Anterior cingulate cortex (tissue), 58 donors: ENCODE results near the gene WDR45.
"Not testable (repeated sequence)": the region's sequence is repeated elsewhere in the genome, so short reads cannot be mapped to it uniquely, and the experiment has no call there.

Source experiments
- DNase-seq, 58 donors: peaks; one replicate each; lab custom pipeline; 2025; lab: John Stamatoyannopoulos, UW

The WDR45 gene

DNA sequence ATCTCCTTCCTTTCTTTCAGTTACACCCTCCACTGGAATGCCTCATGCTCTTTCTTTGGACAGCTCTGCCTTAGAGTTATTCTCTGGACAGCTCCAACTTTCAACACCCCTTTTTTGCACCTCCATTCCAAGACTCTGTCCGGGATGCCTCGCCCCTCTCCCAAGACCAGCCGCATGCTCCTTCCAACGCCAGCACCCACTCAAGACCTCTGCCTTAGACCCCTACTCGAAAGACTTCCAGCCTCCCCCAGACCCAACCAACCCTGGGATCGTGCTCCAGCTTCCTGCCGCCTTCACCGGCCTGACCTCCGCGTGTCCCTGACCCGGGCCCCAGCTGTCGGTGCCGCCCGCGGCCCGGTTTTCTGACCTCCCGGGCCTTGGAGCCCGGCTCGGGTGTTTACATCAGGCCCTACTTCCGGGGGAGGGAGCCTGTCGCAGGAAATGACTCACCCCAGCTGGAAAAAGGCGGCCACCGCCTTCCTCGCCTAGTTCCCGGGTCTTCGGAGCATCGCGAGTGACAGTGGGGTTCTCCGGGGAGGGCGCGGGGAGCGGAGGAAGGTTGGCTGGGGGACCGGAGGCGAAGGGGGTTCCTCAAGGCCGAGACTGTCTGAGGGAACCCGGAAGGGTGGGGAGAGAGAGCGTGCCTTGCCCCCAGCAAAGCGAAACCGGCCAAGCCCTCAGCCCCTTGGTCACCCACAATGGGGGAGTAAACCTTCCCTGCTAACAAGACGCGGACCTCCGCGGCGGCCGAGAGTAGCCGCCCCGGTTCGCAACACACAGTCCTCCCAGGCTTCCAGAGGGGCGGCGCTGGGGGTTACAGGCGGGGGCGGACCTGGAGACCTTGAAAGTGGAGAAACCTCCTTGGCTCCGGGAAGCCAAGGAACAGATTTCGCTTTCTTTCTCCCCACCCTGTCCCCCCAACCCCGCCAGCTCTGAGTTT is at the start of gene WDR45:
WDR45 (minus strand) TSS at position 399 of the 940 bp plus-strand sequence. CDS start 1,792 bp downstream, outside the sequence.
- DNase-seq = peak in 56 of 58 donors; percentile 2 to 75 (median 52)

DNA sequence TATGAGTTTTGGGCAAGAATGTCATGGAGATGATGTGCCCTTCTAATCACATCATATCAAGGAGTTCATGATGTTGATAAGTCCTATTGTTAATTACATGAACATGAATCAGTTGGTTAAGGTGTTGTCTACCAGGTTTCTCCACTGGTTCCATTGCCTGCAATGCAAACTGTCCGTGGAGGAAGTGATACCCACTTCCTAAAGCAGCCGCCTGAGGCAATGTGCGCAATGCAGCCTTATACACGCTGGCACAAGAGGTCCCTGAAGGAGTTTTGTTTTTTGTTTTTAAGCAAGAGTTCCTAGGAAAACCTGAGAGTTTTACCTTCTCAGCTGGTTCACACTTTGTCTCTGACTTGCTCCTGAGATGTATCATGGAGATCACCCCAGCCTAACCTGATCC is 49.7 kb upstream of the WDR45 start:
- DNase-seq = no peak

DNA sequence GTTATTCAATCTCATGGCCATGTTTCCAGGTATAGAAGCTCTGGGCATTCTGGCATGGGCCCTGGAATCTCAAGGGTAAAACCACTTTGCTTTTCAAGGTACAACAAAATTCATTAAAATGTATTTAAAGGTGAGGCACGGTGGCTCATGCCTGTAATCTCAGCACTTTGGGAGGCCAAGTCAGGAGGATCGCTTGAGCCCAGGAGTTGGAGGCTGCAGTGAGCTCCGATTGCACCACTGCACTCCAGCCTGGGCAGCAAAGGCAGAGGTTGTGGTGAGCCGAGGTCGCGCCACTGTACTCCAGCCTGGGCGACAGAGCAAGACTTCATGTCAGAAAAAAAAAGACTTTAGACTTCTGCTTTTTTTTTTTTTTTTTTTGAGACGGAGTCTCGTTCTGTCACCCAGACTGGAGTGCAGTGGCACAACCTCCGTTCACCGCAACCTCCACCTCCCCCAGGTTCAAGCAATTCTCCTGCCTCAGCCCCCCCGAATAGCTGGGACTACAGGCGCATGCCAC is 48.1 kb upstream of the WDR45 start:
- not testable (repeated sequence) for DNase-seq

DNA sequence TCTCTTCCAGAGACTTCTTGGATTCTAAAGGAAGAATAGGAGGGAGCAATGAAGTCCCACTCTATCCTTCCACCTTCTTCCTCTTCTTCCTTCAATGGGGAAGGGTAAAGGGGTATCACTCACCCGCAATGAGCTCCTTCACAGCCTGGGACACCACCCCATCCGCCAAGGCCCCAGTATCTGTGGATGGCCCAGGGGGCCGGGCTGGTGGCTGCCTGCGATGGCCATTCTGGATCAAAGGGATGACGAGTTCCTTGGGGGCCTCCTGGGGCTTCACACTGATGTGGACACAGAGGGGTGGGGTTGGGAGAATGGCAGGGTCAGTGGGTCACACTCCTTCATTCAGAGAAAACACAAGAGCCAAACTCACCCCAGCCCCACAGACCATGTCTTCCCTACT is 42.8 kb upstream of the WDR45 start:
- no peak for DNase-seq

DNA sequence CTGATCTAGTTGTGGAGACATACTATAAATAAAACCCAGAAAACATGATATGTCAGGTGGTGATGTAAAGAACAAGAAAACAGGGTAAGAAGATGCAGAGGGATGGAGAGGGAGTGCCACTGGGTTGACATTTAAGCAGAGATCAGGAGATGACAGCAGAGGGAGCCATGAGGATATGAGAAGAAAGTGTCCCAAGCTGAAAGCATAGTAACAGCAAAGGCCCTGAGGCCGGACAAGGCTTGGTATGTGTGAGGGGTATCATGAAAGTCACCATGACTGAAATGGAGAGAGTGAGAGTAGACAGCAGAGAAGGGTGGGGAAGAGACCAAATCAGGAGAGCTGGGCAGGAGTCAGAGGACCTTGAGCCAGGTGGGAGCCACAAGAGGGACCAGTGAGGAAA is 40.4 kb upstream of the WDR45 start:
- no peak for DNase-seq

DNA sequence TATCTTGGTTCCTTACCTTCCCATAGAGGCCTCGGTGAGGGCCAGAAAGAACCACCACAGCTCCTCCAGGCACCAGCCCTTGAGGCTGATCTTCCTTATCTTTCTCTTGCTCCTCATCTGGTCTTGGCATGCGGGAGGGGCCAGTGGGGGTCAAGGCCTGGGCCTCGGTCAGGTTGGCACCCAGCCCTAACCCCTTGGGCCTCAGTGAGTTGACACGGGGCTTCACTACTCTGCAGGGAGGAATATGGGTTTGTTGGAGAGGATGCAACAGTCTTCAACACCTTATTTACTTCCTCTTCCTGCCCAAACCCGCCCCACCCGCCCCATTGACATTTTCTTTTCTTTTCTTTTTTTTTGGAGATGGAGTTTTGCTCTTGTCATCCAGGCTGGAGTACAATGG is 37.9 kb upstream of the WDR45 start:
- DNase-seq = no peak

DNA sequence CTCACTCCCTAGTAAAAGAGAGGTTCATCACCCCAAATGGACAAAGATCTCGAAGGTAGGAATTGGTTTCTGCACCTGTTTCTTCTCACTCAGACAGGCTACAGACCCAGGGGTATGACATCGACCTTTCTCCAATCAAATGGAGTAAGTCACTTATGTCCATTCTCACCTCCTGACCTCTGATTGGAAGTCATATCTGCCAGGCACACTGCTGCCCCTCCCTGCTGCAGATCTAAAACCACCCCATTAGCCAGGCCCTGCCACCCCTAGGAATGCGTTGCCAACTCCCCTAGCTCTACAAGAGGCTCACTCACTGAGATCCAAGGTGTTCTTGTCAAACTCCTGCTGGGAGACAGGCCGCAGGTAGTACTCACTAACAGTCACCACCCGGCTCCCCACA is 37.0 kb upstream of the WDR45 start:
- no peak for DNase-seq

DNA sequence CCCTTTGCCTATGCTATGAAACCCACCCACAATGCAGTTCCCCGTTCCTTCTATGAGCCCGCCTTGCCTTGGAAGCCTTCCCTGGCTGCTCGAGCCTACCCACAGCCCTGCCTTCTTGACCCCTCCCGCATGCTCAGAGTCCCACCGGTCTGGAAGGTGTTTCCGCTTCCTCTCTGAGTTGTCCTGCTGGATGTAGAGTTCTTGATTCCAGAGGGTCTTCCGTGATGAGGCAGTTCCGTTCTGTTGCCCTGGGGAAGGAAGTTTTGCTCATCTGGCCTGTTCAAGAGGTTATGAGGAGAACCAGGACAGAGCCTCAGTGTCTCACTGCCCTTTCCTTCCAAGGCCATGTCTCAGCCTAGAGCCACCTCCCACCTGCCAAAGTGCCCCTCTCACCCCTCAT is 36.4 kb upstream of the WDR45 start:
- no peak for DNase-seq

DNA sequence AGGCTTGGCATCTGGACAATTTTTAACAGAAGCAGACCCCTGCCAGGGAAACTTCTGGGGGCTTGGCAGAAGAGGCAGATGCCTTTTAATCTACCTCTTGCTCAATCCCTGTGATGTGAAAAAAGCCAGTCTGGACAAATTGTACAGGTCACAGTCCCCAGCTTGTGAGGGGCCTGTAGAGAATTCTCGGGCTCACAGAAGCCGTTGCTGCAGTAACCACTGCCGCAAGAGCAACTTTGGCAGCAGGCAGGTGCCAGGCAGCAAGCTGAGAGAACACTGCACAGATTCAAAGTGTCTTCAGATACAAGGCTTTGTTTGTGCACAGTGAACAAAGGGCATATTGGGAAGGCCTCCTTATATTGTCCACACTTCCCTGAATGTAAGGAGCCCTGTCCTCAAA is 32.1 kb upstream of the WDR45 start:
- peak in 56 of 58 donors; percentile 0 to 84 (median 43) for DNase-seq

DNA sequence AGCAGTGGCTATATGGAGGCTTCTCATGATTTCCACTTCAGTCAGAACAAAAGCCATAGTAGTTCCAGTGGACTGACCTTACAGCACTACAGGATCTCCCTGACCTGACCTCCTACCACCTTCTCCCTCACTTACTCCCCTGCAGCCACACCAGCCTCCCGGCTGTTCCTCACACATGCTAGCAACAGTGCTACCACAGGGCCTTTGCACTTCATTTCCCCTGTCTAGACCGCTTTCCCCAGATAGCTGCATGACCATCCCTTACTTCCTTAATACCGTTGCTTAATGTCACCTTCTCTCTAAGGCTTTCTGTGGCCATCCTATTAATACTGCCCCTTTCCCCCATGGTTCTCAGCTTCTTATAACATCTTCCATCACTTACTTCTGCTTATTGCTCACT is 30.7 kb upstream of the WDR45 start:
- no peak for DNase-seq

DNA sequence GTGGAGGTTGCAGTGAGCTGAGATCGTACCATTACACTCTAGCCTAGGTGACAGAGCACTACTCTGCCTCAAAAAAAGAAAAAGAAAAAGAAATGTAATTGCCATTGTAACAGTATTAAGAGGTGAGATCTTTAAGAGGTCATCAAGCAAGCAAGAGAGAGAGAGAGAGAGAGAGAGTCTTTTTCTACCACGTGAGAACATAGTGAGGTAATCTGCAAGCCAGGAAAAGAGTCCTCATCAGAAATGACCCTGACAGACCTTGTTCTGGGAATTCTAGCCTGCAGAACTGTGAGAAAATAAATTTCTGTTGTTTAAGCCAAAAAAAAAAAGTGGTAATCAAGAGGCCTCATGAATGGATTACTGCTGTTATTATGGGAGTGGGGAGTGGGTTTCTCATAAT is 29.0 kb upstream of the WDR45 start:
- DNase-seq = no peak

DNA sequence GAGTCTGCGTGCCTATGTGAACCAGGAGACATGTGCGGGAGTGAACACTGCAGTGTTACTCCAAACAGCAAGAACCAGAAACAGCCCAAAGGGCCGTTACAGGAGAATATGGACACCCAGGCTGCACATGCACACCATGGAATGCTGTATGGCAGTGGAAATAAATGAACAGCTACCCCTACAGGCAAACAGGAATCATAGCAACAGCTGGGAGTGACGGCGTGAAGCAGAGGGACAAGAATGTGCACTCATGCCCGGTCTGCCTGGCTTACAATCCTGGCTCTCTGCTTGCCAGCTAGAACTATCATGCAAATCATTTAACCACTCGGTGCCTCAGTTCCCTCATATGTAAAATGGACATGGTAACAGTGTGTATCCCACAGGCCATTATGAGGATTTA is 27.2 kb upstream of the WDR45 start:
- peak in 43 of 58 donors; percentile 0 to 55 (median 14) for DNase-seq

DNA sequence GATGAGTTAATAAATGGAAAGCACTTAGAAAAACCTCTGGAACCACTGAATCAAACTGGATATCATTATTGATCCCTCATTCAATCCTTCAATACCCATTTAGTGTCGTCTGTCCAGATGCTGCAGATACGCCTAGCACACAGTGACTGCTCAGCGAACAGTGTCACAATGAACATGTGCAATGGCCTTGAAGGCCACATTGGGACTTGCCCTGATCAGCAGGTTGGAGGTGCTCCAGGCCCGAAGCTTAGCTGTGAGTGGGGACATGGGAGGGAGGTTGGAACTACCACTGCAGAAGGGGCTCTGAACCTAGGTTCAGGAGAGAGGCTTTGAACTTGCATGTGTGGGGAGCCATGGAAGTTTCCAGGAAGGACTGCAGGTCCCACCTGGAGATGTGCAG is 26.6 kb upstream of the WDR45 start:
- DNase-seq = no peak

DNA sequence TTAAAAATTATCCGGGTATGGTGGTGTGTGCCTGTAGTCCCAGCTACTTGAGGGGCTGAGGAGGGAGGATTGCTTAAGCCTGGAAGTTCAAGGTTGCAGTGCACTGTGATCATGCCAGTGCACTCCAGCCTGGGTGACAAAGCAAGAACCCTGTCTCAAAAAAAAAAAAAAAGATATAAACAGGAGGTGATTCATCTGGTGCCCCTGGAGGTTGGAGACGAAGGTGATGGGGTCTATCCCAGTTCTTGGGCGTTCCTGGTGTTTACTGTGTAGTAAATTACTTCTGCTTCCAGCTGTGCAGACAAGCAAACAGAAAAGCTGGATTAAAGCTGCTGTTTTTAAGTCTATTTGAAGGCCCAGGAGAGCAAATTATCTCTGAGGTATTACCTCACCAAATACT is 23.9 kb upstream of the WDR45 start:
- DNase-seq = no peak

DNA sequence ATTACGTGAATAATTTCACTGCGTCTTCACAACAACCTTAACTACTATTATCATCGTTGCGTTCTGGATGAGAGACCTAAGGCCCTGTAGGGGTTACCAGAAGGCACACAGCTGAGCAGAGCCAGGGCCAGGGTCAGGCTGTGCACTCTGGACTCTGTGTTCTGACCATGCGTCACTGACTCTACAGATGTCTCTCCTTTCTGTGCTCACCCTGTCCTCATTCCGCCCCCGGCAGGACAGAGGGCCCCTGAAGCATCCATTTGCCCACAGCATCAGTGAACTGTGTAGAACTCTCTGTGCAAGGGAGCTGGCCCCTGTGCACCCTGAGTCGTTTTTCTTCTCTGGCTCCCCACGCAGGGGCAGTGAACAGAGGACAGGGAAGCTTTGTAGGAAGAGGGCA is 22.5 kb upstream of the WDR45 start:
- no peak for DNase-seq

DNA sequence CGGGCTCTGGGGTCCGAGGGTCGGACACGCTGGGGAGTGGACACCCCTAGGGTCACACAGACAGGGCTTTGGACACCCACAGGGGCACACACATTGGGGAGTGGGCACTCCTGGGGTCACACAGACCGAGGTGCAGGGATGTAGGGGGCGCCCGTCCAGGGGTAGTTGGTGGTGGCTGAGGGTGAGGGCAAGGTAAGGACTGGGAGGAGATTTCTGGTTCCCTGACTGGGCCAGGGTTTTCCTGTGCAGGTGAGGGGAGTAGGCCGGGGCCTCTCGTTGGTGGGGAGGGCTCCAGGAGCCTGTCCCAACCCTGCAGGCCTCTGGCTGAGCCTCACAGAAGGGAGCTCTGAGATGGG is 21.9 kb upstream of the WDR45 start:
- DNase-seq = peak in 3 of 58 donors; percentile 1 to 30 (median 13)

DNA sequence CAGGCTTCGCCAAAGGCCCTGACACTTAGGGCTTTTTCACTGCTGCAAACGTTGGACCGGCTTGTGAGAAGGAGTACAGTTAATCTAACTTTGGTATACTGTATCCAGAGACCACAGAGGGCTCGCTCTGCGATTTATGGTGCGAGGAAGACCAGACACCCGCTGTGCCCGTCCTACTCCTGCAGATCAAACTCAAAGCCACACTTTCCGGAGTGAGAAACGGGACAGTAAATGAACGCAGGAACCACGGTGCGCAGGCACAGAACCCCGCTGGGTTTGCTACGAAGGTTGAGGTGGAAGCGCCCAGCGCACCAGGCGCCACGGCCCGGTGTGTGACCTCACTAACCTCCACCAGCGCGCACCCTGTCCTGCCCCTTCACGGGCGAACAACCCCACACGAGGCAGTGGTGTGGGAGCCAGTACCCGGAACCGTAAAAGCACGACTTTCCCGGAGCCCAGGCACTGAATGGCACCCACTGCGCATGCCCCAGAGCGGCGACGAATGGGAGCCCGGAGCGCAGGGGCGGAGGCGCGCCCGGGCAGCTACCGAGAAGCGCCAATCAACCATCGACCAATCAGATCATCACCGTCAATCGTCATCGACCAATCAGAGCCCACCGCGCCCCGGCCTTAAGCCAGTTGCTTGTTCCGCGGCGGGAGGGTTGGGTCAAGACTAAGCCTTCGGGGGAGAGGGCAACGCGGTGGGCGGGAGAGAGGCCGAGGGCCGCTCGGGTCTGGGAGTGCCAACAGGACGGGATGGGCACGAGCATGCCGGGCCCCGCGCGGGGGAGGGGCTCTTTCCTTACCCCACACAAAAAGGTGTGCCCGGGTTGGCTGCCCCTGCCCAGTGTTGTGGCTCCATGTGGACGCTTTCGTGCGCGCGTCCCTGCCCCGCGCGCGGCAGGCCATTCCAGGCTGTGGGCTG is 21.3 kb upstream of the WDR45 start:
- DNase-seq = peak; percentile 42 to 91 (median 84)

DNA sequence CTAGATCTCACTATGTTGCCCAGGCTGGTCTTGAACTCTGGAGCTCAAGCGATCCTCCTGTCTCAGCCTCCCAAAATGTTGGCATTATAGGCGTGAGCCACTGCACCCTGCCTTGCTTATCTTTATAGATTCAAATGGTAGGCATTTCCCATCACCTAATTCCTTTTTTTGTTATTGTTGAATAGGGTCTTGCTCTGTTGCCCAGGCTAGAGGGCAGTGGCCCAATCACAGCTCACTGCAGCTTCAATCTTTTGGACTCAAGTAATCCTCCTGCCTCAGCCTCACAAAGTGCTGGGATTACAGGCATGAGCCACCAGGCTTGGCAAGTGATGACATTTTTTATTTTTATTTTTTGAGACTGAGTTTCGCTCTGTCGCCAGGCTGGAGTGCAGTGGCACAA is 16.7 kb upstream of the WDR45 start:
- no peak for DNase-seq

DNA sequence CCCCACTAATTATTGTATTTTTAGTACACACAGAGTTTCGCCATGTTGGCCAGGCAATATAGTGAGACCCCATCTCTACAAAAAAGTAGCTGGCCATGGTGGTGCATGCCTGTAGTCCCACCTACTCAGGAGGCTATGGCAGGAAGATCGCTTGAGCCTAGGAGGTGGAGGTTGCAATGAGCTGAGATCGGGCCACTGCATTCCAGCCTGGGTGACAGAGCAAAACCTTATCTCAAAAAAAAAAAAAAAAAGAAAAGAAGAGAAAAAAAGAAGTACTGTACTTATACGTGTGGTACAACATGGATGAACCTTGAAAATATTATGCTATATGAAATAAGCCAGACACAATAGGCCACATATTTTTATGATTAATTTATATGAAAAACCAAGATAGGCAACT is 9.9 kb upstream of the WDR45 start:
- DNase-seq = no peak

DNA sequence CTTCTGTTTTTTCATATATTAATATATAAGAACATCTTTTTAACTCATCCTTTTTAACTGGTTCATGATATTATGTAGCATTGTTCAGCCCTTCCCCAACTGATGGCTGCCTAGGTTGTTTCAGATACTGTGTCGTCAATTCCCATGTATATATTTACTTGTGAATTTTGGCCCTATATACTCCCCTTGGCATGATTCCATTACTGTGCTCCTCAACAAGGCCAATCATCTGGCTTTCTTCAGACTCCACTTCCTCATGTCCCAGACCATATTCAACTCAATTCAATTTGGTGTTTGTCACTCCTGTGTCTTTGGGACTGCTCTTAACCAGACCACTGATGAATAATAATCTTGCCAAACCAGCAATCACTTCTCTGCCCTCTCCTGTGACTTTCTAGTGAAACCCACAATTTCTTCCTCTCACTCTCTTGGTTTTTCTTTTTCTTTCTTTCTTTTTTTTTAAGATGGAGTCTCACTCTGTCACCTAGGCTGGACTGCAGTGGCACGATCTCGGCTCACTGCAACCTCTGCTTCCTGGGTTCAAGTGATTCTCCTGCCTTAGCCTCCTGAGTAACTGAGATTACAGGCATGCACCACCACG is 2.7 kb upstream of the WDR45 start:
- DNase-seq = no peak

DNA sequence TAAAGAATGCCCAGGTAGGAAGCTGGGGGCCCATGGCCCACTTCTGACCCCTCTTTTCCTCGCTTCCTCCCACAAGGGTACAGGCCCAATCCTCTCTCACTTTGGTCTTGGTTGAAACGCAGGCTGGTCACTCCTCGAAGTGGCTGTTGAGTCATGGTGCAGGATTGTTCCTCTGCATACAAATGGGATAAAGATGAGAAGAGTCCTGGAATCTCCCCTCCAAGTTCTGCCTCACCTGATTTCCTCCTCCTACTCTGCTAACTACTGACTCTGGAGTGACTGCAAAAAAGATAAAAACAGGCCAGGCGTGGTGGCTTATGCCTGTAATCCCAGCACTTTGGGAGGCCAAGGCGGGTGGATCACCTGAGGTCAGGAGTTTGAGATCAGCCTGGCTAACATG is 1.7 kb downstream of the WDR45 start:
- no peak for DNase-seq
